Activated naive CD4-positive, alpha-beta T cell treated with anti-CD3 and anti-CD28 coated beads, Interleukin-2, amount 50 U/mL, for 16 hours (primary cell): ENCODE data around the gene CFAP61.

ENCODE experiments used
- DNase-seq: peaks from one replicate; pipeline ENCODE4 v3.0.0-alpha.2; 2020

Gene CFAP61

GRCh38 chr20:20037960-20038359 is 14.4 kb upstream of the CFAP61 start:
- no peak for DNase-seq

DNA sequence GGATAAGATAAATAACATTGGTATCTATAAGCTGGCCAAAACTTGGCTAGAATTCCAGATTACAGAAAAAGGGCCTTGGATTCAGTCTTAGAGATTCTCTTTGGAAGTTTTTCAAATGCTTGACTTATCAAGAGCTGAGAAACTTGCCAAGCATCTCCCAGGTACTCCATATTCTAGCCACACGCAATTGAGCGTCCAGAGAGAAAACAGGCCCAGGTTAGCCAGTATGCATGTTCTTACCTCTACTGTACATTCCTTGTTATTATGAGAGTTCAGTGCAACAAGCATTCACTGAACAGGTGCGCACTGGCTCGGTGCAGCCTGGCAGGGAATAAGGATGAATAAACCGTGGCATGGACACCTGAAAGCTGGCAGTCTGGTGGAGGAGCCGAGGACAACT is 13.7 kb upstream of the CFAP61 start:
- DNase-seq, result no peak

DNA sequence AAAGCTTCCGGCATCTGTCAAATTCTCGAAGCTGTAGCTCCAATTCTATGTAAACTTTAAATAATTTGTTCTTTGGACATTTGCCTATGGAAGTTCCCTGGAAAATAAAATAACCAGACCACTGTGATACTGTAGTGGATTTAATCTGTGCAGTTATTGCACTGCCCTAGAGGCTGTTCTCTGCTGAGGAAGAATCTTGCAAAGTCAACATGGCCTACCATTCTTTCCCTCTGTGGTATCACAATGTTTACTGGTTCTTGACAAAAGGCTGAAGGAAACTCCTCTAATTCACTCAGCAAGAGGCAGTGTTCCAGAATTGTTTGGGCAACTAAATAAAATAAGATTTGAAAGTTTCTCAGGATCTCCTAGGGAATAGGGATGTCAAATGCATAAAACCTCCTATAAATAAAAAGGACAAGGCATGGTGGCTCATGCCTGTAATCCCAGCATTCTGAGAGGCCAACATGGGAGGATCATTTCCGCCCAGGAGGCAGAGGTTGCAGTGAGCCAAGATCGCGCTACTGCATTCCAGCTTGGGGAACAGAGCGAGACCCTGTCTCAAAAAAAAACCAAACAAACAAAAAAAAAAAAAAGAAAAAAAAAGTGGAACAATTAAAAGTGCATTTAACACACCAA is 12.5 kb upstream of the CFAP61 start:
- DNase-seq, result no peak

GRCh38 chr20:20051767-20052073 is 612 bp upstream of the CFAP61 start:
- no peak for DNase-seq

DNA sequence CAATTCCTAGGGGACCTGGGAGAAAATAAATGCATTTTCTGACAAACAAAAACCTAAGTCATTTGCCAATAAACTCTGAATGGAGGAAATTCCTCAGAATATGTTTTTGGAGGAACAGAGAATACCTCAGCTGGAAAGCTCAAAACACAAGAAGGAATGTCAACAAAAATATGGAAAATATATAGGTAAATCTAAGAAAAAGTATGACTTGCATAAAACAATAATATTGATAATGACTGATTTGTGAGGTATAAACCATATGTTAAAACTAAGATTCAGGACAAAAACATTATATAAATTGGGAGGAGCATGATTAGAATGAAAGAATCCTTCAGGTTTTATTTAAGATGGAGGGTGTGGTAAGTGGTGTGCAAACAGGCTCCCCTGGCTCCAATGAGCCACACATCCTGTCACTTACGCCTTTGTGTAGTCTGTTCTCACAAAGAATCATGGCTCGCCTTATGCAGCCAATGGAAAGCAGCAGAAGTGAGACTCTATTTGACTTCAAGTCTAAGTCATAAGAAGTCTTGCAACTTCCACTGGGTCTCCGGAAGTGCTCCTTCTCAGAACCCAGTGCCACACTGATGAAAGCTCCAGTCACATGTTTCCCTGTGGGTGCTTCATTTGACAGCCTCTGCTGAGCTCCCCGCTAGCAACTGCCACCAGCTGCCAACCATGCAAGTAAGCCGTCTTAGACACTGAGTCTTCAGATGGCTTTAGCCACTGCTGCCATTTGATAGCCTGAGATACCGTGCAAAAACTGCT is 8.1 kb downstream of the CFAP61 start:
- DNase-seq, result no peak

GRCh38 chr20:20063941-20064702 is 11.8 kb downstream of the CFAP61 start:
- no peak for DNase-seq

DNA sequence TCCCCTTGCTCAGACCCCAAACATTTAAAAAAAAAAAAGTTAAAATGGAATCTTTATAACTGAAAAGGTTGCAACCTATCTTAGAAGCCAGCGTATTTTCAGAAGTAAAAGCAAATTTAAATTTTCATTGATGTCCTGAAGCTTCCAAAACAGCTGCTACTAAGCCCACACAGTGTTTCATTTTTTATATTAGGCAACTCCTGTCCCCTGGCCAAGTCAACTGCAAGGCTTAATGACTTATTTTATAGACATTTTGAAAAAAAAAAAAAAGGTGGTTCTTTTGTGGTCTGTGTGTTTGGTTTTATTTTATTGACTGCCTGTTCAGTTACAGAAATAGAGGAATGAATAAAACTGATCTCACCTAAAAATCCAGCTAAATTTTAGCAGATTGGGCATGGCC is 13.0 kb downstream of the CFAP61 start:
- no peak for DNase-seq

DNA sequence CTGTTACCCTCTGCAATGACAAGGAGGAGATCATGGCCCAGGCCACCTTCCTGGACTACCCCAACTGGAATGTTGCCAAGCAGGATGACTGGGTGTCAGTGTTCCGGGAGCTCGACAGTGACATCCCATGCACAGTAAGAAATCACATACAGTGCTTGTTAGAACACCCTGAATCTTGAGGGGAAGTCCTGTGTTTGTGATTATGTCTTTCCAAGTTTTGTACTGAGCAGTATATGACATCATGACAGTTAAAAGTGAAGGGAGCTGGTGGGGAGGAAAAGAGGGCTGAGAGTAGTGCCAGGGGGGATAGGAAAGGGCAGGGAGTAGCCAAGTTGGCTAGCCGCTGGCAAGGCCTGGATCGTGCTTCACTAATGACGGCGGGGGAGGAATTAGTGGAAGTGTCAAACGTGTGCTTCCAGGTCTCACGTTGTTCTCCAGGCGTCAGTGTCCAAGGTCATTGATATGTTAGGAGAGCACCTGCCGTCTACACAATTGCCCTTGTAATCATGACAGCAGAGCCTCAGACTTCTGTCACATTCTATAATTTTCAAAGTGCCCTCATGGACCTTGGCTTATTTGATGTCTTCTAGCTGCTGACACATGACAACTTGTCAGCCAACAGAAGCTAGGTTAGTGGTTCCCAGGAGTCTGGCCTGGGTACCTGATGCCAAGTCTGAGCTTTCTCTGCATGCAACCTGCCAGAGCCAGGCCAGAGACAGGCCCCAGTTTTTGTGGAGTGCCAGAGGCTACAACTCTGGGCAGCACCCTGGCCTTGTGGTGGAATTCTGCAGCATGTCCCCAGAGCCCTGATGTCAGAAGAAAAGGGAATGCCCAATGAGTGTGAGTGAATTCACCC is 18.8 kb downstream of the CFAP61 start:
- no peak for DNase-seq

- DNase-seq, result no peak
Observed at GRCh38 chr20:20073801-20074371, 21.6 kb downstream of the CFAP61 start.

GRCh38 chr20:20075032-20075431 is 22.7 kb downstream of the CFAP61 start:
- DNase-seq, result no peak

DNA sequence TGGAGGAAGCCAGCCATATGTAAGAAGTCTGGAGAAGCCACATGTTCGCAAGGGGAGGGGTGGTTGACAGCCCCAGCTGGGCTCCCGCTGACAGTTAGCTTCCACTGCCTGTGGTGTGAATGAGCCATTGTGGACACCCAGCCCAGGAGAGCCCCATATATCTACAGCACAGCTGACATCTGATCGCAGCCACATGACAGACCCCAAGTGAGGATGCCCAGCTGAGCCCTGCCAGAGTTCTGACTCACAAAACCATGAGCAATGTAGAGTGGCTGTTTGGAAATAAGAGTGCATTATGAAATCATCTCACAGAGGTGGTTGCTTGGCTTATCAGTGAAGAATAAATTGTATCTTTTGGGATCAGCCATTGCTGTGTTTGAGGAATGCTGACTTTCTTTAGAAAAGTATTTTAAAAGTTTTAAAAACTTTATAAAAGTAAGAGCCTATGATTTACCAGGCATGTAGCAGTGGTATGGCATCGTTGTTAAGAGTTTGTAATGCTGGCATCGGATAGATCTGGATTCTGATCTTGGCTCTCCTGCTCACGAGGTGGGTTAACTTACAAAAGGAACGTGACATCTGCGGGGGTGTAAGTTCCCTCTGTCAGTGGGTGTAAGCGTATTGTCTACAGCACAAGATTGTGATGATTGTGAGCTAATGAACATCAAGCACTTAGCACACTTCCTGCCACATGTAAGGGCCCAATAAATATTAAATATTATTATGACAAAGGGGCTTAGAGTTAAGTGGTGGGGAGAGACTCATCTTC is 24.1 kb downstream of the CFAP61 start:
- DNase-seq, result no peak

GRCh38 chr20:20078041-20078440 is 25.7 kb downstream of the CFAP61 start:
- no peak for DNase-seq

- DNase-seq, result no peak
Observed at GRCh38 chr20:20079102-20079784, 26.9 kb downstream of the CFAP61 start.

GRCh38 chr20:20083807-20084206 is 31.5 kb downstream of the CFAP61 start:
- no peak for DNase-seq

- DNase-seq, result no peak
Observed at GRCh38 chr20:20084296-20084752, 32.0 kb downstream of the CFAP61 start.

GRCh38 chr20:20085071-20085470 is 32.7 kb downstream of the CFAP61 start:
- DNase-seq, result no peak

DNA sequence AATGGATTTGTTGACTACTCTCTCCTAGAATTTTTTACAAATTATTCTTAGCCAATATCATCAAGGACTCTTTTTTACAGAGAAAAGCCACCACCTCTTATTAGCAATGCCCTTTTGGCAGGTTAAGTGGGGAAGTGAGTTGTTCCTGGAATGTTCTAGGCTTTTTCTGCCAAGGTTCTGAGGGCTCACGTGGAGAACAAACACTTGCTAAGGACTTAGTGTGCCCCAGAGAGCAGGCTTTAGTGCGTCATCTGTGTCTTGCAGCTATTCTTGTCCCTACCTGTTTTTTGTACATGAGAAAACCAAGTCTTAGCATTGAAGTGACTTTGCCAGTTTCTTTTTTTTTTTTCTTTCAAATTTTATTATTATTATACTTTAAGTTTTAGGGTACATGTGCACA is 33.5 kb downstream of the CFAP61 start:
- DNase-seq, result no peak

DNA sequence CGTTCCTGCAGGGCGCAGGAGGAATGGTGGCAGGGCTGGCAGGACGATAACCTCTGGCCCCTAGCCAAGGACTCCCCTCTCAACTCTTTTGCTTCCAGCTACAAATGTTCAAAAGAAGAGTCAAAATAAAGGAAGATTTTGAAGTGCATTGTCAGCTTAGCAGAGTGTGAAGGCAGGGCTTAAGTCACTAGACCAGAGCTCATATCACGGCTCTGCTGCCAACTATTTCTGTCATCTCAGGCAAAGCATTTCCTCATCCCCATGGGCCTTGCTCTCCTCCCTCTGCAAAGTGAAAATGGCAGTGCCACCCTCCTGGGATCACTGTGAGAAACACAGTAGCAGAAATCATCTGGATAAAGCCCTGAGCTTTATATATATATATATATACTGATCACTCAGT is 36.7 kb downstream of the CFAP61 start:
- DNase-seq, result no peak

DNA sequence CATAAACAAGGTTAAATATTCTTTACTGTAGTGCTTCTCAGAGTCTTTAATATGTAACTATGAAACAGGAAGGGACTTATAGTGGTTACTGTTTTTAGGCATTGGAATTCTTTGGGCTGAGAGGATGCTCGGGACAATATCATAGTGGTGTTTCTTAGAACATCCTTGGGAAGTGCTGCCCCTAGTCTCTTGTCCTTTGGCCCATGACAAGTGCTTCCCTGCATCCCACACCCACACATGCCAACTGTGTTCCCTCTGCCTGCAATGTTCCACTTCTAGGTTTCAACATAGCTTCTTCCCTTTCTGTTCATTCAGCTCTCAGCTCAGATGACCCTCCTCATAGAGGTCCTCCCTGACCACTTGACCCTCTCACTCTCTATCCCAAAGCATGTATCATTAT is 37.6 kb downstream of the CFAP61 start:
- DNase-seq, result no peak

- no peak for DNase-seq
Observed at GRCh38 chr20:20092827-20093226, 40.5 kb downstream of the CFAP61 start.

DNA sequence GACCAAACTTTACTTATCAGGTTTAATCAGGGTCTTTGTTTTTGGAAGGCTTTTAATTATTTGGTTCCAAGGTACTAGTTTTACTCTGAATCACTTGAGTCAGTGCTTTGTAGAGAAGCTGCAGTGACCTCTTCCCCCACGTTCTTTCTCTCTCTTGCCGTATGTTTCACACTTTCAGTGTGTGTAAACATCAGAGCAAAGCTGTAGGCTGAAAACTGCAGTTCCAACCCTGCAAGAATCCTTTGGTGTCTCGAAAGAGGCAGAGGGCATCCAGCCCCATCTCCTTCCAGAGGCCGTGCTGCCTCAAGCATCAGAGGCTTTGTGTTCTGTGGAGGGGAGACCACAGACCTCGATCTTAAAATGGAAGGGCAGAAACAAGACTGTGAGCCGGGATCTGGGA is 42.1 kb downstream of the CFAP61 start:
- no peak for DNase-seq
